CD4-positive, alpha-beta T cell (primary cell): Measurements from ENCODE around the gene TSHZ2. TPM values are rescaled to one million over a fixed set of nuclear protein-coding genes. Genes with fewer than 3 reads are reported as not detected.
A peak's percentile ranks its signal among the peaks of the same experiment; 100 is the strongest.

Experiments used
- ATAC-seq: fragments of 200-7000 bp; cut with Tn5 transposase; one replicate; pipeline ENCODE4 v1.10.0; 2022; ENCODE audit warnings: mild to moderate bottlenecking; ENCODE audit not compliant: poor library complexity
- CTCF ChIA-PET: fragments of 350-600 bp; sonication (Branson Sonifier 250); formaldehyde crosslinking; loops from one replicate; lab custom pipeline; 2021; ENCODE audit warnings: antibody characterized with exemption, inconsistent platforms; lab: Charles Lee
- POLR2A ChIA-PET: fragments of 350-600 bp; sonication (Branson Sonifier 250); formaldehyde crosslinking; loops from one replicate; lab custom pipeline; 2021; ENCODE audit warnings: antibody characterized with exemption, inconsistent platforms; lab: Charles Lee
- DNase-seq, 14 experiments: peaks; one replicate each; pipeline ENCODE4 v3.0.0-alpha.2; 2013 to 2020; ENCODE audit warnings: mixed read lengths in 2 of 14
- H3K27ac ChIP-seq, 2 donors: one replicate each; pipeline versions ENCODE4 v1.5.1 to v1.7.0; 2013; ENCODE audit warnings: low read length in 2 of 2, low read depth in 1 of 2, mild to moderate bottlenecking in 1 of 2
- H3K27me3 ChIP-seq, 2 experiments: 1 replicate in 1 of 2; 2 replicates in 1 of 2; pipeline versions ENCODE4 v1.6.1 to v1.7.0; 2013; ENCODE audit warnings: low read length in 2 of 2, control low read depth in 1 of 2, mild to moderate bottlenecking in 1 of 2, moderate library complexity in 1 of 2; ENCODE audit not compliant: insufficient read depth in 2 of 2, control insufficient read depth in 1 of 2
- H3K36me3 ChIP-seq: one replicate; pipeline ENCODE4 v1.6.1; 2013; ENCODE audit warnings: low read length, control low read depth; ENCODE audit not compliant: insufficient read depth
- H3K4me1 ChIP-seq: one replicate; pipeline ENCODE4 v1.6.1; 2013; ENCODE audit warnings: low read length, control low read depth; ENCODE audit not compliant: insufficient read depth
- H3K4me3 ChIP-seq: one replicate; pipeline ENCODE4 v1.5.1; 2013; ENCODE audit warnings: mild to moderate bottlenecking, low read length, moderate library complexity
- H3K9me3 ChIP-seq, 2 experiments: 1 replicate in 1 of 2; 2 replicates in 1 of 2; pipeline versions ENCODE4 v1.6.1 to v1.7.0; 2013; ENCODE audit warnings: low read length in 2 of 2, mild to moderate bottlenecking in 2 of 2, control low read depth in 1 of 2, moderate library complexity in 1 of 2; ENCODE audit not compliant: control insufficient read depth in 1 of 2, insufficient read depth in 1 of 2
- H3K27ac Mint-ChIP-seq: one replicate; pipeline ENCODE4 v1.8.0; 2020; ENCODE audit warnings: mixed read lengths
- H3K27me3 Mint-ChIP-seq: one replicate; pipeline ENCODE4 v1.8.0; 2021; ENCODE audit warnings: mixed read lengths
- H3K36me3 Mint-ChIP-seq: one replicate; pipeline ENCODE4 v1.8.0; 2021; ENCODE audit warnings: low read depth, mixed read lengths
- H3K4me1 Mint-ChIP-seq: one replicate; pipeline ENCODE4 v1.8.0; 2021; ENCODE audit warnings: low read depth, mixed read lengths
- H3K4me3 Mint-ChIP-seq: one replicate; pipeline ENCODE4 v1.8.0; 2020; ENCODE audit warnings: mild to moderate bottlenecking, mixed read lengths
- H3K9me3 Mint-ChIP-seq: one replicate; pipeline ENCODE4 v1.8.0; 2020; ENCODE audit warnings: mixed read lengths
- intact Hi-C, 2 experiments: fragments of 100-400 bp; cut with DNase I in 1 of 2; cut with micrococcal nuclease in 1 of 2; formaldehyde crosslinking; loops; one replicate each; pipeline versions ENCODE4 v1.15.1 to v1.9.0; 2023 to 2025; cut with DNase I, micrococcal nuclease
- total RNA-seq, 174 experiments: library from RNA in 2 of 174; stranded (reverse) in 2 of 174; gene quantifications; one replicate each; pipeline ENCODE4 v1.2.3 and lab custom pipeline; 2021 to 2026
- TF ChIP-seq, protein P1 (sequence below): fragments of 200-600 bp; IDR thresholded peaks from one replicate; pipeline ENCODE4 v1.8.0; 2022; ENCODE audit warnings: antibody characterized with exemption, mild to moderate bottlenecking

The TSHZ2 gene
- total RNA-seq, 2 experiments from 2014 or later: 26.1 to 27.4 TPM

DNA sequence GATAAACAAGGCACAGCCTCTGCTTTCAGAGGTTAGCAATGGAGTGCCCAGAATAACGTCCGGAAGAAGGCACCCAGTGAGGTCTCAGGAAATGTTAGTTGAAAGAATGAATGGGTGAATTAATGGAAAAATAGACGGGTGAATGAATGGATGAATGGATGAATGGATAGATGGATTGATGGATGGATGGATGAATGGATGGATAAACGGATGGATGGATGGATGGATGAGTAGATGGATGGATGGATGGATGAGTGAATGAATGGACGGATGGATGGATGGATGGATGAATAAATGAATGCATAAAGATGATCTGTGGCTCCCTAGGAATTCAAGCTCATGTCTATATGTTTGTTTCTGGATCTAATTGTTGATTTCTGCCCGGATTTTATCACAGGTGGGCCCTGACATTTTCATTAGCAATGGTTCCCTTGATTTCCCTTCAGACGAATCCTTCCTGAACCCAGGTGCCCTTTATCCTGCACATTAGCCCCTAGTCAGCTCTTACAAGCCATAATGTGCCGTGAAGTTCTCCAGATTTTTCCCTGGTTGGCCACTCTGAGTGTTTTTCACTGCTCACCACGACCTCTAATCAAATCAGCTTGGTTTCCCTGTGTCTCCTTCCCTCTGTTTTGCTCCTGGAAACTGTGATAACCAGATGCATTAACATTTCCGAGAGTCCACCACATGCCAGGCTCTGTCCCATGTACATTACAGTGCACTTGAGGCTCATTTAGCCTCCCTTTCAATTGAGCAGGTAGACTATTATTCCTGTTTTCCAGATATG, 22.2 kb downstream of the TSHZ2 start:
- Histone ChIP-seq H3K9me3 (no peaks in the 10 kb centered on the region), H3K27ac (no peak overlapping the region), H3K36me3 (no peaks in the 10 kb centered on the region), H3K27me3 (no peaks in the 10 kb centered on the region), H3K4me3 (no peak overlapping the region), H3K4me1 (no peaks in the 10 kb centered on the region)
- CTCF ChIA-PET: no interaction called here
- Mint-ChIP-seq H3K27ac (peak overlapping the region; percentile 8), H3K4me3 (no peak overlapping the region), H3K27me3 (no peaks in the 10 kb centered on the region), H3K4me1 (peaks cover 27% of the 10 kb centered on the region), H3K9me3 (no peaks in the 10 kb centered on the region), H3K36me3 (no peaks in the 10 kb centered on the region)
- intact Hi-C loops: no loop called here
- ATAC-seq: no peak
- no peak for DNase-seq
- POLR2A ChIA-PET: interaction anchor here (1.0 to 2.0 kb wide), 3 partner anchors 11 to 24 kb away, joined by 3 to 8 read pairs (median 4); no protein-coding TSS in a partner anchor
- TF ChIP-seq, protein P1, sequence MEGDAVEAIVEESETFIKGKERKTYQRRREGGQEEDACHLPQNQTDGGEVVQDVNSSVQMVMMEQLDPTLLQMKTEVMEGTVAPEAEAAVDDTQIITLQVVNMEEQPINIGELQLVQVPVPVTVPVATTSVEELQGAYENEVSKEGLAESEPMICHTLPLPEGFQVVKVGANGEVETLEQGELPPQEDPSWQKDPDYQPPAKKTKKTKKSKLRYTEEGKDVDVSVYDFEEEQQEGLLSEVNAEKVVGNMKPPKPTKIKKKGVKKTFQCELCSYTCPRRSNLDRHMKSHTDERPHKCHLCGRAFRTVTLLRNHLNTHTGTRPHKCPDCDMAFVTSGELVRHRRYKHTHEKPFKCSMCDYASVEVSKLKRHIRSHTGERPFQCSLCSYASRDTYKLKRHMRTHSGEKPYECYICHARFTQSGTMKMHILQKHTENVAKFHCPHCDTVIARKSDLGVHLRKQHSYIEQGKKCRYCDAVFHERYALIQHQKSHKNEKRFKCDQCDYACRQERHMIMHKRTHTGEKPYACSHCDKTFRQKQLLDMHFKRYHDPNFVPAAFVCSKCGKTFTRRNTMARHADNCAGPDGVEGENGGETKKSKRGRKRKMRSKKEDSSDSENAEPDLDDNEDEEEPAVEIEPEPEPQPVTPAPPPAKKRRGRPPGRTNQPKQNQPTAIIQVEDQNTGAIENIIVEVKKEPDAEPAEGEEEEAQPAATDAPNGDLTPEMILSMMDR: no peak

DNA sequence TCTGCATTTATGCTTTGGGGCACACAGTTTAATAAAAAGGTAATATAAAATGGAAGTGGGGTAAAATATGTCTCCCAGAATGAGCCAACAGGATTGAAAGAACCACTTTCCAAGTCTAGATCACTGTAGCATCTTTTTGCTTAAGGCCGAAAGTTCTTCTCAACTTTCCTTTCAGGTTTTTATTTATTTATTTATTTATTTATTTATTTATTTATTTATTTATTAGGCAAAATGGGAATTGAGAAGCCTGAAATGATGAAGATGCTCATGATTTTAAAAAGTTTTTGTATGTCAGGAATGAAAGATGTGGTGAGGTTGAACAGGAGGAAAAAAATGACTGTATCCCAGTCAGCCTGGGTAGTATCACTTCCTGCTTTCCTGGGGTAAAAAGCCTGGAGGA, 24.0 kb downstream of the TSHZ2 start:
- Histone ChIP-seq H3K27me3 (no peaks in the 10 kb centered on the region), H3K9me3 (no peaks in the 10 kb centered on the region), H3K4me1 (no peaks in the 10 kb centered on the region), H3K4me3 (no peak overlapping the region), H3K36me3 (no peaks in the 10 kb centered on the region), H3K27ac (no peak overlapping the region)
- ChIA-PET POLR2A (interaction anchor here (1.1 kb wide), 1 partner anchor 17 kb away, joined by 3 read pairs; no protein-coding TSS in a partner anchor), CTCF (interaction anchor here (0.9 to 1.0 kb wide), 2 partner anchors 16 to 220 kb away, joined by 3 read pairs; no protein-coding TSS in a partner anchor)
- Mint-ChIP-seq H3K4me1 (peaks cover 42% of the 10 kb centered on the region), H3K4me3 (no peak overlapping the region), H3K9me3 (no peaks in the 10 kb centered on the region), H3K27me3 (no peaks in the 10 kb centered on the region), H3K27ac (peak overlapping the region; percentile 5), H3K36me3 (no peaks in the 10 kb centered on the region)
- TF ChIP-seq, protein P1: no peak
- intact Hi-C loops: loop anchor here in 1 of 2 experiments (2.0 kb wide), 1 partner anchor 17 kb away; no protein-coding TSS in a partner anchor
- DNase-seq (no peak), ATAC-seq (no peak)

DNA sequence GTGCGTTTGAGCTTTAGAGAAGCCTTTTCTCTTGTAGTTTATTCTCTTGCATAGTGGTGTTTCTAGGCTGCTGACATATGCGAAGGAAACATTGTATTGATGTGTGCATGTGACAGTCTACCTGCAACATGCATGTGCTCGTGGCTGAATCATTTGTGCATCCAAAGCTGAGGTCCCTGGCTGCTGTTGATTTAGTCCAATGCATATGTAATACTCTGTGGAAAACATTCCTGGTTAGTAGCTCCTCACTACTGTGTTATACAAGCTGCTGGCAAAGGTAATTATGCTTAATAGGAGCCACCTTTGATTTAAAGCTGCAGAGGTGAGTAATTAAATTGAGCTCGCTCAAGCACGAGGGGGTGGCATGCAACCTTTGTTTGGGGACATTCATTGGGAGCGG, 24.5 kb downstream of the TSHZ2 start:
- intact Hi-C loops: loop anchor here in 1 of 2 experiments (2.0 kb wide), 1 partner anchor 18 kb away; no protein-coding TSS in a partner anchor
- Histone ChIP-seq H3K36me3 (no peaks in the 10 kb centered on the region), H3K4me3 (no peak overlapping the region), H3K27ac (no peak overlapping the region), H3K4me1 (no peaks in the 10 kb centered on the region), H3K9me3 (no peaks in the 10 kb centered on the region), H3K27me3 (no peaks in the 10 kb centered on the region)
- no peak for ATAC-seq
- no peaks in the 10 kb centered on the region for H3K36me3 Mint-ChIP-seq
- TF ChIP-seq, protein P1: no peak
- POLR2A ChIA-PET: interaction anchor here (1.1 kb wide), 1 partner anchor 17 kb away, joined by 3 read pairs; no protein-coding TSS in a partner anchor
- no peak overlapping the region for H3K4me3 Mint-ChIP-seq
- peaks cover 47% of the 10 kb centered on the region for H3K4me1 Mint-ChIP-seq
- CTCF ChIA-PET: interaction anchor here (0.9 to 1.0 kb wide), 2 partner anchors 16 to 220 kb away, joined by 3 read pairs; no protein-coding TSS in a partner anchor
- no peaks in the 10 kb centered on the region for H3K27me3 Mint-ChIP-seq
- H3K9me3 Mint-ChIP-seq: no peaks in the 10 kb centered on the region
- H3K27ac Mint-ChIP-seq: peak overlapping the region; percentile 5
- no peak for DNase-seq
